Measurements from ENCODE around the gene TMEM63A.

Gene TMEM63A

DNA sequence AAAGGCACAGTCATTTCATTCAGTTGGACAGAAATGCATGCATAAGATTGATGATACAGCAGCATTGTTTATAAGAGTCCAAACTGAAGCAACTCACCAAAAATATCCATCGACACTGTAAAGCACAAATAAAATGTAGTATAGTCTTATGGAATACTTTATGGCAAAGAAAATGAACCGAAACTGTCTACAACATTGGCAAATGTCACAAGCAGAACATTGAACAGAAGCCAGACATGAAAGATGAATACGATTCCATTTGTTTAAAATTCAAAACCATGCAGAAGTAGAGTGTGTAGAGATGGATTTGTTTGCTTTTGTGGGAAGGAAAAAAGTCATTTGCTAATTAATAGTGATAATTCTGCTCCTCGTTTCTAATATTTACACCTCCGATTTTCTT lies 14.3 kb upstream of the TMEM63A start:
- TF ChIP-seq, protein P1, sequence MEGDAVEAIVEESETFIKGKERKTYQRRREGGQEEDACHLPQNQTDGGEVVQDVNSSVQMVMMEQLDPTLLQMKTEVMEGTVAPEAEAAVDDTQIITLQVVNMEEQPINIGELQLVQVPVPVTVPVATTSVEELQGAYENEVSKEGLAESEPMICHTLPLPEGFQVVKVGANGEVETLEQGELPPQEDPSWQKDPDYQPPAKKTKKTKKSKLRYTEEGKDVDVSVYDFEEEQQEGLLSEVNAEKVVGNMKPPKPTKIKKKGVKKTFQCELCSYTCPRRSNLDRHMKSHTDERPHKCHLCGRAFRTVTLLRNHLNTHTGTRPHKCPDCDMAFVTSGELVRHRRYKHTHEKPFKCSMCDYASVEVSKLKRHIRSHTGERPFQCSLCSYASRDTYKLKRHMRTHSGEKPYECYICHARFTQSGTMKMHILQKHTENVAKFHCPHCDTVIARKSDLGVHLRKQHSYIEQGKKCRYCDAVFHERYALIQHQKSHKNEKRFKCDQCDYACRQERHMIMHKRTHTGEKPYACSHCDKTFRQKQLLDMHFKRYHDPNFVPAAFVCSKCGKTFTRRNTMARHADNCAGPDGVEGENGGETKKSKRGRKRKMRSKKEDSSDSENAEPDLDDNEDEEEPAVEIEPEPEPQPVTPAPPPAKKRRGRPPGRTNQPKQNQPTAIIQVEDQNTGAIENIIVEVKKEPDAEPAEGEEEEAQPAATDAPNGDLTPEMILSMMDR (IDR thresholded peaks at IDR 0.05) = no peak

DNA sequence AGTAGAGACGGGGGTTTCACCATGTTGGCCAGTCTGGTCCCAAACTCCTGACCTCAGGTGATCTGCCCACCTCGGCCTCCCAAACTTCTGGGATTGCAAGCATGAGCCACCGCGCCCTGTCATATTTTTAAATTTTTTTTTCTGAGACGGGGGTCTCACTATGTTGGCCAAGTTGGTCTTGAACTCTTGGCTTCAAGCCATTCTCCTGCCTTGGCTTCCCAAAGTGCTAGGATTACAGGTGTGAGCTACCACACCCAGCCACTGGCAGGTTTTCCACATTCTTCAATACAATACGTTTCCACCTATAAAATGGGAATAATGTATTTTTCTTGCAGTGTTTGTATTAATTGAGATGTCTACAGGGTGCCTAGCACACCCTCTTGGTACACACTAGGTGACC lies 10.1 kb upstream of the TMEM63A start:
- H3K4me1 Mint-ChIP-seq = peaks cover 39% of the 10 kb centered on the region
- H3K4me3 Mint-ChIP-seq = no peak overlapping the region
- TF ChIP-seq, protein P1 (IDR thresholded peaks at IDR 0.05) = no peak
- peaks cover 3% of the 10 kb centered on the region for H3K27me3 Mint-ChIP-seq (ENCODE audit: low read depth, poor library complexity)
- no peak for DNase-seq
- no peak overlapping the region for H3K27ac Mint-ChIP-seq
- H3K9me3 Mint-ChIP-seq = no peaks in the 10 kb centered on the region
- H3K36me3 Mint-ChIP-seq (ENCODE audit: low read depth) = no peaks in the 10 kb centered on the region

More for the DNA sequence above, 14.3 kb upstream of the TMEM63A start:
- no peak overlapping the region for H3K27ac Mint-ChIP-seq
- peaks cover 6% of the 10 kb centered on the region for H3K27me3 Mint-ChIP-seq (ENCODE audit: low read depth, poor library complexity)
- no peaks in the 10 kb centered on the region for H3K36me3 Mint-ChIP-seq (ENCODE audit: low read depth)
- H3K9me3 Mint-ChIP-seq = no peaks in the 10 kb centered on the region
- H3K4me1 Mint-ChIP-seq = peaks cover 24% of the 10 kb centered on the region
- H3K4me3 Mint-ChIP-seq = no peak overlapping the region
- no peak for DNase-seq

DNA sequence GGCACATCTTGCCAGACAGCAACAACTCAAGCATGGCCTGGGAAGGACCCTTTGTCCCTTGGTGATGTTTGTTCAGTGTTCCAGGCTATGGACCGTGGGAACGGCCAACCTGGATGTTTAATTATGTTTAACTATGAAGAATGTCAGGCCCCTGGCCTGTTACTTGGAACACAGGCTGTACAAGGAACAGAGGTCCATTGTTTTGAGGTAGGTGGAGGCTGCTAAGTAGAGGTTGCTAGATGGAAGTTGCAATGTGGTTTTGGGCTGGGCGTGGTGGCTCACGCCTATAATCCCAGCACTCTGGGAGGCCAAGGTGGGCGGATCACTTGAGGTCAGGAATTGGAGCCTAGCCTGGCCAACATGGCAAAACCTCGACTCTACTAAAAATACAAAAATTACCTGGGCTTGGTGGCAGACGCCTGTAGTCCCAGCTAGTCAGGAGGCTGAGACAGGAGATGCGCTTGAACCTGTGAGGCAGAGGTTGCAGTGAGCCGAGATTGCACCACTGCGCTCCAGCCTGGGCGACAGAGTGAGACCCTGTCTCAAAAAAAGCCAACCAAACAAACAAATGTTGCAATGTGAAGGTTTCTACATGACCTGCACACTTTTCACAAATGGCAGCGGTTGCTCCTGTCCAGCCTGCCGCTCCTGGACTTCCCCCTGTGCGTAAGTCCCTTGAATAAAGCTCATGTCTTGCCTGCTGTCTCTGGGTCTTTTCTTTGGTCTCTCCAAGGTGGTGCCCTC lies 9.2 kb upstream of the TMEM63A start:
- no peak for DNase-seq
- Mint-ChIP-seq H3K27ac (no peak overlapping the region), H3K36me3 (ENCODE audit: low read depth) (no peaks in the 10 kb centered on the region), H3K9me3 (no peaks in the 10 kb centered on the region), H3K4me3 (no peak overlapping the region), H3K4me1 (peaks cover 48% of the 10 kb centered on the region), H3K27me3 (ENCODE audit: low read depth, poor library complexity) (peaks cover 7% of the 10 kb centered on the region)
- TF ChIP-seq, protein P1 (IDR thresholded peaks at IDR 0.05) = no peak

DNA sequence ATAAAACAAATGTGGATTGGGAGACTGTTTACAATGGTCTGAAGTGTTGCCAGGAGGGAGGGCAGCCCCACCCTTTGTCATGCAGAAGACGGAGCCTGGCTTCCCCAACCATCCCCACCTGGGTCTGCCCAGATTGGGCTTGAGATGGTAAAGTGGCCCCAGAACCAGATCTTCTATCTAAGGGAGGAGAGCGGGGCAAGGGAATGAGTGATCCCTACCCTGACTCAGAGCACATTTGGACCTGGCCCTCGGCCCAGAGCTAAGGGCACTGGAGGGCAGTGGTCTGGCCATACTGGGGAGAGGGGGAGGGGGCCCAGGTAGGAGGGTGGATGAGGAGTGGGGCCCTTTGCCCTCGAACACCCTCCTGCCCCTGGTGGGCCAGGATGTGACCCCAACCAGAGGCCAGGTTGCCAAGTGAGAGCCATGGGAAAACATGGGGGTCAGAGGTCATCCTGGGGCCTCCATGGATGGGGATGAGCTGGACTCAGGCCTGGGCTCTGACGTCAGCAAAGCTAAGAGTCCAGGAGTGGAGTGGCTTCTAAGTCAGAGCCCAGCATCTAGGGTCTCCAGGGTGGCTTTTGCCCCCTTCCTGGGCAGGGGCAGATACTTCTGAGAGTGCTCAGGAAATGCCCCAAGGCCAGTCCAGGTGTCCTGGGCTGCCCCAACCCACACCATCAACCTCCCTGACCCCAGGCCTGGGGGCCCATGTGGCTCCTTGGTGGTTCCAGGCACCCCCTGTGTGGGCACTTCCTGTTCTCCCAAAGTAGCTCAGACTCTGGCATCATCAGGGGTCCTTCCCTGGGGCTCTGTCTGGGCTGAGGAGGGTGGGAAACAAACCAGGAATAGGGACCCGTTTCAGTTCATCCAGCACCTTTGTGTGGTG lies 8.4 kb upstream of the TMEM63A start:
- no peak for DNase-seq
- Mint-ChIP-seq H3K9me3 (no peaks in the 10 kb centered on the region), H3K4me3 (no peak overlapping the region), H3K27me3 (ENCODE audit: low read depth, poor library complexity) (peaks cover 7% of the 10 kb centered on the region), H3K4me1 (peaks cover 51% of the 10 kb centered on the region), H3K36me3 (ENCODE audit: low read depth) (no peaks in the 10 kb centered on the region), H3K27ac (no peak overlapping the region)
- TF ChIP-seq, protein P1 (IDR thresholded peaks at IDR 0.05) = no peak

DNA sequence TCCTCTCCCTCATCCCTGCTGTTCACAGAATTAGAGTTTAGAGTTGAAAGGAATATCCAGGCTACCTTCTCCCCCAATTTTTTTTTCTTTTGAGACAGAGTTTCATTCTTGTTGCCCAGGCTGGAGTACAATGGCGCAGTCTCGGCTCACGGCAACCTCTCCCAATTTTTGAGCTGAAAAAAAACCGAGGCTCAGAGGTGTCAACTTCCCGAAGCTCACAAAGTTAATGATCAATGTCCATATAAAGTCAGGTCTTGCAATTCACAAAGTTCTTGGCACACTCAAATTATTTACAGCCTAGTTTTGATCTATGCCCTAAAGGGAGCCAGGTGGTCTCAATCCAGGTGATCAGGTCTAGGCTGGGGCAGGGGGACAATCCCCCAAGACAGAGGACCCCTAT lies 7.6 kb upstream of the TMEM63A start:
- no peaks in the 10 kb centered on the region for H3K9me3 Mint-ChIP-seq
- H3K27me3 Mint-ChIP-seq (ENCODE audit: low read depth, poor library complexity) = peaks cover 7% of the 10 kb centered on the region
- H3K4me3 Mint-ChIP-seq = no peak overlapping the region
- H3K27ac Mint-ChIP-seq = no peak overlapping the region
- TF ChIP-seq, protein P1 (IDR thresholded peaks at IDR 0.05) = no peak
- H3K36me3 Mint-ChIP-seq (ENCODE audit: low read depth) = no peaks in the 10 kb centered on the region
- DNase-seq = no peak
- H3K4me1 Mint-ChIP-seq = peaks cover 51% of the 10 kb centered on the region
